Body of pancreas (tissue), 4 donors: ENCODE data around the gene CTIF. TPM values are rescaled to one million over a fixed set of nuclear protein-coding genes. Genes with fewer than 3 reads are reported as not detected.

ENCODE experiments used
- ATAC-seq: fragments of 150-250 bp; one replicate; pipeline ENCODE4 v1.9.1; 2016
- DNase-seq, 4 donors: peaks; one replicate each; pipeline ENCODE4 v3.0.0-alpha.2; 2019
- H3K27ac ChIP-seq, 4 donors: fragments of 200-600 bp; sonication (generic); 1 replicate in 3 of 4; 2 replicates in 1 of 4; pipeline versions ENCODE4 v1.5.1 to v1.6.1; 2016 to 2019; ENCODE audit warnings: mild to moderate bottlenecking in 1 of 4, mixed read lengths in 1 of 4, moderate library complexity in 1 of 4
- H3K27me3 ChIP-seq, 2 donors: fragments of 200-600 bp; sonication (generic); one replicate each; pipeline ENCODE4 v1.6.0; 2016; ENCODE audit warnings: mild to moderate bottlenecking in 1 of 2
- H3K36me3 ChIP-seq, 2 donors: fragments of 200-600 bp; sonication (generic); replicated peaks in 1 of 2; 2 replicates each; pipeline ENCODE4 v1.5.1; 2016; ENCODE audit warnings: low read depth in 2 of 2; ENCODE audit not compliant: insufficient read depth in 1 of 2
- H3K4me1 ChIP-seq: fragments of 200-600 bp; sonication (generic); one replicate; pipeline ENCODE4 v1.6.0; 2016
- H3K4me3 ChIP-seq, 2 donors: fragments of 200-600 bp; sonication (generic); 1 replicate in 1 of 2; 2 replicates in 1 of 2; pipeline ENCODE4 v1.5.1; 2016 to 2019
- H3K9me3 ChIP-seq, 3 donors: fragments of 200-600 bp; sonication (generic); 1 replicate in 2 of 3; 2 replicates in 1 of 3; pipeline ENCODE4 v1.5.1; 2016
- POLR2A ChIP-seq, 3 donors: fragments of 450-650 bp; IDR thresholded peaks; one replicate each; pipeline ENCODE4 v1.6.1; 2016; ENCODE audit warnings: antibody characterized with exemption in 3 of 3, mild to moderate bottlenecking in 2 of 3
- WGBS, 2 donors: methylation state at CpG; one replicate each; pipeline ENCODE4 v1.1.5; 2017; 5-methylcytosine and 5-hydroxymethylcytosine counted together
- intact Hi-C: fragments of 100-400 bp; cut with DNase I; formaldehyde crosslinking; loops from one replicate; pipeline ENCODE4 v1.15.1; 2023
- total RNA-seq, 2 donors: library from RNA; depleted of rRNA; stranded (reverse); fragments of >200 nt; gene quantifications; one replicate each; pipeline ENCODE4 v1.1.0, GENCODE V29; 2016
- TF ChIP-seq, protein P1 (sequence below), 7 experiments: fragments of 450-650 bp in 4 of 7; fragments of 200-600 bp in 3 of 7; sonication (generic) in 3 of 7; IDR thresholded peaks; one replicate each; pipeline ENCODE4 v1.5.1; 2016 to 2019; ENCODE audit warnings: antibody characterized with exemption in 7 of 7

CTIF gene
- total RNA-seq, 2 donors from 2014 or later = 18.7 to 24.4 TPM

DNA sequence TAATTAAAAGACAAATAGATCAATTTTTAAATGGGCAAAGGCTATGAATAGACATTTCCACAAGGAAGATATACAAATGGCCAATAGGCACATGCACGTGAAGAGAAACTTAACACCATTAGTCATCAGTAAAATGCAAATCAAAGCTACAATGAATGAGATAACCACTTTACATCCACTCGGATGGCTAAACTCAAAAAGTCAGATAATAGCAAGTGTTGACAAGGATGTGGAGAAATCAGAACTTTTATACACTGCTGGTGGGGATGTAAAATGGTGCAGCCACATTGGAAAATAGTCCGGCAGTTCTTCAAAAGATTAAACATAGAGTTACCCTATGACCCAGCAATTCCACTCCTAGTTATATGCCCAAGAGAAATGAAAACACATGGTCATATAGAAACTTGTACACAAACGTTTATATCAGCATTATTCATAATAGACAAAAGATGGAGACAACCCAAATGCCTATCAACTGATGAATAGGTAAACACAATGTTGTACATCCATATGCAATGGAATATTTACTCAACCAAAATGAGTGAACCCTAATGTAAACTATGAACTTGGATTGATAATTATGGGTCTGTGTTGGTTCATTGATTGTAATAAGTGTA lies 360.8 kb downstream of the CTIF start:
- WGBS, 2 donors = 78 to 80% methylated on average over 4 of the region's 4 CpGs
- Histone ChIP-seq H3K4me3 (no peak overlapping the region), H3K27ac (no peak overlapping the region), H3K27me3 (no peaks in the 10 kb centered on the region), H3K36me3 (no peaks in the 10 kb centered on the region), H3K9me3 (peaks cover 0 to 1% (median 0%) of the 10 kb centered on the region in 3 donors), H3K4me1 (peaks cover 15% of the 10 kb centered on the region)
- ATAC-seq = no peak
- TF ChIP-seq POLR2A (IDR thresholded peaks at IDR 0.05) = no peak
- TF ChIP-seq, protein P1, sequence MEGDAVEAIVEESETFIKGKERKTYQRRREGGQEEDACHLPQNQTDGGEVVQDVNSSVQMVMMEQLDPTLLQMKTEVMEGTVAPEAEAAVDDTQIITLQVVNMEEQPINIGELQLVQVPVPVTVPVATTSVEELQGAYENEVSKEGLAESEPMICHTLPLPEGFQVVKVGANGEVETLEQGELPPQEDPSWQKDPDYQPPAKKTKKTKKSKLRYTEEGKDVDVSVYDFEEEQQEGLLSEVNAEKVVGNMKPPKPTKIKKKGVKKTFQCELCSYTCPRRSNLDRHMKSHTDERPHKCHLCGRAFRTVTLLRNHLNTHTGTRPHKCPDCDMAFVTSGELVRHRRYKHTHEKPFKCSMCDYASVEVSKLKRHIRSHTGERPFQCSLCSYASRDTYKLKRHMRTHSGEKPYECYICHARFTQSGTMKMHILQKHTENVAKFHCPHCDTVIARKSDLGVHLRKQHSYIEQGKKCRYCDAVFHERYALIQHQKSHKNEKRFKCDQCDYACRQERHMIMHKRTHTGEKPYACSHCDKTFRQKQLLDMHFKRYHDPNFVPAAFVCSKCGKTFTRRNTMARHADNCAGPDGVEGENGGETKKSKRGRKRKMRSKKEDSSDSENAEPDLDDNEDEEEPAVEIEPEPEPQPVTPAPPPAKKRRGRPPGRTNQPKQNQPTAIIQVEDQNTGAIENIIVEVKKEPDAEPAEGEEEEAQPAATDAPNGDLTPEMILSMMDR (IDR thresholded peaks at IDR 0.05) = no peak
- DNase-seq = no peak
- intact Hi-C loops = no loop called here

DNA sequence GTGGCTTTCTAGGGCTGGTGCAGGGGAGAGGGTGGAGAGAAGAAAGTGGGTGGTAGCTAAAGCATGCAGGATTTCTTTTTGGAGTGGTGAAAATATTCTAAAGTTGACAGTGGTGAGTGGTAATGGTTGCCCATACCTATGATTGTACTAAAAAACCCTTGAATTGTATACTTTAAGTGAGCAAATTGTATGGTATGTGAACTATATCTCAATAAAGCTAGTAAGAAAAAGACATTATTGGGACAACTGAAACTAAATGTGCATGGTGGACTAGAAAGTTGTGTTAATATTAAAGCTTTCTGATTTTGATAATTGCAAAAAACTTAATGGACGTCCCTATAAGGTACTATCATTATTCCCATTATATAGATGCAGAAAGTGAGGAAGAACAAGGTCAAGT lies 361.6 kb downstream of the CTIF start:
- 68 to 72% methylated on average over 1 of the region's 1 CpG for WGBS, 2 donors
- H3K27me3 ChIP-seq = no peaks in the 10 kb centered on the region
- no peaks in the 10 kb centered on the region for H3K36me3 ChIP-seq
- H3K4me1 ChIP-seq = peaks cover 15% of the 10 kb centered on the region
- no peak for DNase-seq
- H3K4me3 ChIP-seq = no peak overlapping the region
- TF ChIP-seq, protein P1 (IDR thresholded peaks at IDR 0.05) = no peak
- peaks cover 0 to 5% (median 0%) of the 10 kb centered on the region in 3 donors for H3K9me3 ChIP-seq
- intact Hi-C loops = no loop called here
- no peak for ATAC-seq
- H3K27ac ChIP-seq = no peak overlapping the region

DNA sequence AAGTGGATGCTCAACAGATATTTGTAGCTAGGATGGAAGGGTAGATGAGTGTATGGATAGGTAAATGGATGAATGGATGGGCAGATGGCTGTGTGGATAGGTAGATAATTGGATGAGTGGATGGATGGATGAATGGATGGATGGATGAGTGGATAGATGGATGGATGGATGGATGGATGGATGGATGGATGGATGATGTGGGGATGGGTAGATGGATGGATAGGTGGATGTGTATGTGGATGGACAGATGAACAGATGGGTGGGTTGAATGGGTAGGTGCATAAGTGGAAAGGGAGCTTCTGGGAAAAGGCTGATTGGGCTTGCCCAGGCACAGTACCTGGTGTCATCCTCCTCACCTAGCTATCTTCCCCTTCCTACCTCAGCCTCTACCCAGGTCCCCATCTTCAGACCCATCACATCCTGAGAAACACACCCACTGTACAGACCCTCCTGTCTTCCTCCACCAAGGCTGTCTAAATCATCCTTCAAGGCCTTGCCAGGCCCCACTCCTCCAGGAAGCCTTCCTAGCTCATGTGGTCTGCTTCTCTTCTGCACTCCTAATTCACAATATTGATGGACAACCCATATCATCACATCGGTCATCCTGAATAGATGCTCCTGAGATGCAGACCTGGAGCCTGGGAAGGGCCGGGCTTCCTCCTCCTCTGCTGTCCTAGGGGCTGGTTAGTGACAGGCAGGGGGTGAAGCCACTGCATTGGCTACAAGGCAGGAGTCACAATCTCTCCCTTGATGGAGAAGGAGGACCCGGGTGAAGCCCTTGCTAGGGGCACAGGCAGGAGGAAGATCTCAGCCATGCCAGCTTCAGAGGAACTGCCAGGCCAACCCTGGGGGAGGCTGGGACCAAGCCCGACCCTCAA lies 362.6 kb downstream of the CTIF start:
- H3K9me3 ChIP-seq = peaks cover 0 to 5% (median 0%) of the 10 kb centered on the region in 3 donors
- ATAC-seq (no peak), DNase-seq (no peak)
- H3K27me3 ChIP-seq = no peaks in the 10 kb centered on the region
- H3K4me1 ChIP-seq = peaks cover 15% of the 10 kb centered on the region
- intact Hi-C loops = no loop called here
- H3K36me3 ChIP-seq = no peaks in the 10 kb centered on the region
- peak overlapping the region in 3 of 4 donors; percentile 32 to 81 (median 69) for H3K27ac ChIP-seq
- H3K4me3 ChIP-seq = no peak overlapping the region
- TF ChIP-seq, protein P1 (IDR thresholded peaks at IDR 0.05) = no peak
- TF ChIP-seq POLR2A (IDR thresholded peaks at IDR 0.05) = no peak
- WGBS, 2 donors = 46 to 67% methylated on average over 1 to 4 of the region's 4 CpGs

DNA sequence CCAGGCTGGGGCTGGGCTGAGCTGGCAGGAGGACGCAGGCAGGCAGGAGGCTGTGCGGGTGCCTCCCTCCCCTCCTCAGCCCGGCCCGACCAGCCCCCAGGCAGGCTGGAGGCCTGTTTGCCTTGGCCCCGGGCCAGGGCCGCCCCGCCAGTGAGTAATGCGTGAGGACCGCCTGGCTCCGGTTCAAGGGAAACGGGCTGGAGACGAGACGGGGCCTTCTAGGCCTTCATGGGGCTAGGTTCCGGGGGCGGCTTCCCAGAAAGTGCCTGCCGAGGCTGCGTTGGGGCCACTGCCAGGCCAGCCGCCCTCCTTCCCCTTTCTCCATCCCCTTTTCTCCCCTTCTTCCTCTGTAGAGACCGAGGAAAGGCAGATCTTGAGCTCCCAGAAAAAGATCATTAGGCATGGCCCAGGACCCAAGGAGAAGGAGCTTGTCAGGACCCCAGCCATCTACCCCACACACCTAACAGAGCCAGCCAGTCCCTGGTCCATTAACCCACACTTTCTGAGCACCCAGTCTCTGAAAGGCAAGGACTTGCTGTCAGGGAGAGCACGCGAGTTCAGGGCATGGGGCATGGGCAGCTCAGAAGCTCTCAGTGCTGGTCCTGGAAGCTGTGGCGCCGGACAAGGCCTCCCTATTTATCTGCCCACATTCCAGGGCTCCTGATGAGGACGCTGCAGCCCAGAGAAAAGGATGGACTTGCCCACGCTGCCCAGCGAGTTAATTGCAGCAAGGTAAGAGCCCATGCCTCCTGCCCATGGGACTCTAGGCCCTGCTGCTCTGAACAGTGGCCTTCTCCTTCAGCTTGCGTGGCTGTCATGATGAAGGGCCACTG lies 363.4 kb downstream of the CTIF start:
- no peaks in the 10 kb centered on the region for H3K27me3 ChIP-seq
- ATAC-seq (peak; percentile 87), DNase-seq (peak; percentile 79 to 96 (median 88))
- H3K4me1 ChIP-seq = peaks cover 15% of the 10 kb centered on the region
- peaks cover 0 to 5% (median 0%) of the 10 kb centered on the region in 3 donors for H3K9me3 ChIP-seq
- WGBS, 2 donors = 45 to 61% methylated on average over 8 to 26 of the region's 27 CpGs
- peak overlapping the region; percentile 32 to 81 (median 67) for H3K27ac ChIP-seq
- no peaks in the 10 kb centered on the region for H3K36me3 ChIP-seq
- TF ChIP-seq, protein P1 (IDR thresholded peaks at IDR 0.05) = no peak
- peak in 1 of 3 donors; percentile 13 for TF ChIP-seq POLR2A (IDR thresholded peaks at IDR 0.05)
- intact Hi-C loops = no loop called here
- H3K4me3 ChIP-seq = no peak overlapping the region
